ENCODE results near the gene TUBGCP2.
A peak's percentile ranks its signal among the peaks of the same experiment; 100 is the strongest.
"Not testable (repeated sequence)": the region's sequence is repeated elsewhere in the genome, so short reads cannot be mapped to it uniquely, and the experiment has no call there.

TUBGCP2 gene

GRCh38 chr10:133276435-133277201 lies 32.1 kb downstream of the TUBGCP2 start, which contains the start of gene ADAM8:
Gene ADAM8, minus strand, starts transcription at chr10:133276868. Its CDS starts 51 bp downstream, at chr10:133276817.
- peak; percentile 88 for DNase-seq

GRCh38 chr10:133276100-133276434 lies 32.6 kb downstream of the TUBGCP2 start:
- no peak for DNase-seq

GRCh38 chr10:133275684-133276092 lies 33.0 kb downstream of the TUBGCP2 start:
- DNase-seq, result peak; percentile 66

GRCh38 chr10:133274751-133275683 lies 33.7 kb downstream of the TUBGCP2 start:
- DNase-seq, result peak; percentile 86

GRCh38 chr10:133273534-133274143 lies 35.0 kb downstream of the TUBGCP2 start:
- DNase-seq, result no peak

DNA sequence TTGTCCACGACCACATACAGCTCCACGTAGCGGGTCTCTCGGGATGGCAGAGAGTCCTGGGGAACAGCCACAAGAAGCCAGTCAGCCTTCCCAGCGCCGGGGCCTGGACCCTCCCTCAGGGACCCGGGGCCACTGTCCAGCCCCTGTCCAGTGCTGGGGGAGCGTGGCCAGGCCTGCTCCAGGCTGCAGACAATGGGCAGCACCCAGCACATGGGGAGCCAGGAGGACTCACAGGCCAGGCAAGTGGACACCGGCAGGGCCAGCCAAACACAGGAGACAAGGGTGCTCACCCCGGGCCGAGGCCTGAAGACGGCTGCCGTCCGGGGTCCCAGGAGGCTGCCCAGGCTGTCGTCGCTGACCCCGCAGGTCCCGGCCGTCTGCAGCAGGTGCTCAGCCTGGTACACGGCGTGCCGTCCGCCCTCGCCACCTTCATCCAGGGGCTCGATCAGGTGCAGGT lies 35.7 kb downstream of the TUBGCP2 start:
- no peak for DNase-seq

- DNase-seq, result no peak
Measured at GRCh38 chr10:133272301-133272963, 36.2 kb downstream of the TUBGCP2 start.

DNA sequence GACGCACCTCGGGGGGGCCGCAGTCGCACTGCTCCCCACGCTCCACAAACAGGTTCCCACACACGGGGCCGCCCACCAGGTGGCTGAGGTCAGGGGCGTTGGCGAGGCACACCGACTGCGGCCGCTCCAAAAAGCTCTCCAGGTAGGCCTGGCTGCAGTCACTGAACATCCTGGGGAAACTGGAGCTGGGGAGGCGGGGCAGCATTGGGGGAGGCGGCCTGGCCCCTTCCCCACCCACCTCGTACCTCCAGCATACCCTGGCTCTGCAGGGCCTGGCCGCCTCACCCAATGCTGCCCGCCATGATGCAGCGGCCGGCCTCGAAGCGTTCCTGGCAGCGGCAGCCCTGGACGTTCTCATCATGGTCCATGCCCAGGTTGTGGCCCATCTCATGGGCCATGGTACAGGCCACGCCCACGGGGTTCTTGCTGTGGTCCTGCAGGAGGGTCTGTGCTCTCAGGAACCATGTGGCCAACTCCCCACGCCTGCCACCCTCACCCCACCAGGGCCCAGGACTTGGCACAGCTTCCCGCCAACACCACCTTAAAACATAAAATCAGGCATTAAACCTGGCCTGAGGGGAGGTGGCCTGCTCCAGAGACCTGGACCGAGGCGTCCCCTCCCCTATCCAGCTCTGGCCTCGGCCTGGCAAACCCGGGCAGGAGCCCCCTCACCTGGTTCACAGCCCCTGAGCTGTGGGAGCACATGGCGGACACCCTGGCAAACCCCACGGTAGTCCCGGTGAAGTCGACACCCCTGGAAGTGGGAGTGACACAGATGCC lies 37.0 kb downstream of the TUBGCP2 start:
- DNase-seq, result no peak

- DNase-seq, result no peak
Measured at GRCh38 chr10:133270773-133271297, 37.8 kb downstream of the TUBGCP2 start.

GRCh38 chr10:133270204-133270603 lies 38.5 kb downstream of the TUBGCP2 start:
- DNase-seq, result no peak

DNA sequence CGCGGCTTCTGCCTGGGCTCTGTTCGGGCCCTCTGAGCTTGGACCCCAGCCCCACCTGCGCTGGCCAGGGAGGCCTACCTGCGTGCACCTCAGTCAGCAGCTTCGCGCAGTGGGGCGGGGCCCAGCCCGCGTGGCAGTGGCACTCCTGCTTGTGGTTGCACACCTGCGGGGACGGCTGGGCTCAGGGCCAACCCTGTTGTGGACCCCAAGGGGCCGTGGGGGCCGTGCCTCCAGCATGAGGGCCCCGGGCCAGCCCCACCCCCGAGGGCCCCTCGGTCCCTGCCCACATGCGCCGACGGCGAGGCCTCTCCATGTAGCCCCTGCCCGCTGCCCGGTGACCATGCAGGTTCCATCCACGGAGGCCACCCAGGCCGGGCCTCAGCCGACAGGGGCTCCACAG lies 39.3 kb downstream of the TUBGCP2 start:
- DNase-seq, result no peak

GRCh38 chr10:133268532-133268931 lies 40.1 kb downstream of the TUBGCP2 start:
- no peak for DNase-seq

DNA sequence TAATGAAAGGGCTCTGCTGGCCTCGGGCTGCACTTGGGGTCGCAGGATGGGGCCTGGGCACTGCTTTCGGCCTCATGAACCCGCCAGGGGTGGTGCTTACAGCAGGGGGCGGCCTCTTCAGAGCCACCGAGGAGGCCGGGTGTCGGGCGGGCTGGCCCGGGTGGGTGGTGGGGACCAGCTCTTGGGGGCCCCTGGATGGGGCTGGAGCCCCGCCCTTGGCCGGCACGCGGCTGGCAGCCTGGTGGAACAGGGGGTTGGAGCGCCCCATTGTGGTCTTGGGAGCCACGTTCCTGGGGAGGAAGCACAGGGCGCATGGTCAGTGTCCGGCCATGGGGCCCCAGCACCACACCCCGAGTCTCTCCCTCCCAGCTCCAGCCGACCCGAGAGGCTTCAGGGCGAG lies 40.8 kb downstream of the TUBGCP2 start:
- no peak for DNase-seq

GRCh38 chr10:133267293-133267692 lies 41.4 kb downstream of the TUBGCP2 start:
- no peak for DNase-seq

- DNase-seq, result no peak
Measured at GRCh38 chr10:133266056-133266795, 42.4 kb downstream of the TUBGCP2 start.

GRCh38 chr10:133265052-133265451 lies 43.6 kb downstream of the TUBGCP2 start:
- not testable (repeated sequence) for DNase-seq

DNA sequence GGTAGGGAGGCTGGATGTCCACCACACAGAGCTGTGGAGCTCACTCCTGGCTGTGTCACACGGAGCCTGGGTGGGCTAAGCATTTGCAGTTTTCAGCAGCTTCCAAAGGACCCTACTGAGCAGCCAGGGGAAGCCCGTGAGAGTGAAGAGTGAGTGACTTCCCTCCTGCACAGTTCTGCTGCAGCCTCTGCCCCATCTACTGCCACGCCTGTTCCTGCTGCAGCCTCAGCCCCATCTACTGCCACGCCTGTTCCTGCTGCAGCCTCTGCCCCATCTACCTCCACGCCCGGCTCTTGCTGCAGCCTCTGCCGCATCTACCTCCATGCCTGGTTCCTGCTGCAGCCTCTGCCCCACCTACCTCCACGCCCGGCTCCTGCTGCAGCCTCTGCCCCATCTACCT lies 44.2 kb downstream of the TUBGCP2 start:
- DNase-seq, result peak; percentile 78

DNA sequence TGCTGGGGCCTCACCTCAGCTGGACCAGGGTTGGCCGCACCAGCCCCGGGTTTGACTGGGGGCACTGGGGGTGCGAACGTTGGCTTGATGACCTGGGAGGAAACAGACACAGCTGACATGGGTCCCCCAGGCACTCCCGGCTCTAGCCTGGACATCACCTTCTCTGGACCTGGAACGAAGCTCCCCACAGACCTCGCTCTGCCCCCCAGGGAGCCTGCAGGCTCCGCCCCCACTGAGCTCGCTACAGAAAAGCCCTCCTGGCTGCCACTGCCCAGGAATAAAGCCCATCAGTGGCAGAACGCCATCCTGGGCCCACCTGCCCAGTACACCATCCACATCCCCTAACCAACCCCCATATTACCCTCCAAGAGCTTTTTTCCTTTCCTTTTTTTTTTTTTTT lies 45.0 kb downstream of the TUBGCP2 start:
- DNase-seq, result no peak

- DNase-seq, result peak; percentile 13
Measured at GRCh38 chr10:133262696-133263095, 46.0 kb downstream of the TUBGCP2 start.

- peak; percentile 87 for DNase-seq
Measured at GRCh38 chr10:133261726-133262325, 46.8 kb downstream of the TUBGCP2 start.

All from CD4-positive, alpha-beta T cell treated with Interleukin-17A for 4 hours (primary cell).